DMS153 (cell line): ENCODE results near the gene SF1.

ENCODE experiments used
- DNase-seq: peaks from one replicate; lab custom pipeline; 2025; lab: John Stamatoyannopoulos, UW

SF1 gene

GRCh38 chr11:64746486-64746885 lies 31.9 kb downstream of the SF1 start:
- no peak for DNase-seq

- no peak for DNase-seq
These were observed 32.6 kb downstream of the SF1 start for GRCh38 chr11:64745521-64746328.

- DNase-seq, result no peak
These were observed 33.2 kb downstream of the SF1 start for GRCh38 chr11:64745189-64745520.

GRCh38 chr11:64744544-64745188 lies 33.7 kb downstream of the SF1 start:
- DNase-seq, result no peak

GRCh38 chr11:64743591-64744543 lies 34.5 kb downstream of the SF1 start, which contains the start of gene RASGRP2:
RASGRP2 (minus strand) TSS chr11:64744142; CDS start chr11:64742866, 1,276 bp downstream.
- no peak for DNase-seq

GRCh38 chr11:64742889-64743590 lies 35.3 kb downstream of the SF1 start:
- DNase-seq, result no peak

GRCh38 chr11:64742087-64742888 lies 36.1 kb downstream of the SF1 start:
- DNase-seq, result no peak

GRCh38 chr11:64741375-64742086 lies 36.8 kb downstream of the SF1 start:
- peak; percentile 38 for DNase-seq

GRCh38 chr11:64739871-64740270 lies 38.5 kb downstream of the SF1 start:
- DNase-seq, result no peak

- no peak for DNase-seq
These were observed 41.7 kb downstream of the SF1 start for GRCh38 chr11:64736654-64737053.

GRCh38 chr11:64735725-64736259 lies 42.5 kb downstream of the SF1 start:
- DNase-seq, result no peak

GRCh38 chr11:64734811-64735724 lies 43.3 kb downstream of the SF1 start:
- DNase-seq, result no peak

GRCh38 chr11:64731601-64732000 lies 46.7 kb downstream of the SF1 start:
- no peak for DNase-seq

GRCh38 chr11:64729851-64730382 lies 48.4 kb downstream of the SF1 start:
- DNase-seq, result no peak

- DNase-seq, result no peak
These were observed 49.5 kb downstream of the SF1 start for GRCh38 chr11:64728757-64729365.

GRCh38 chr11:64726867-64727530 lies 51.3 kb downstream of the SF1 start:
- no peak for DNase-seq

- DNase-seq, result no peak
These were observed 52.1 kb downstream of the SF1 start for GRCh38 chr11:64726211-64726641.
